GM21528 (cell line): ENCODE data around the gene ACAA2.
A peak's percentile ranks its signal among the peaks of the same experiment; 100 is the strongest.

Experiments
- ATAC-seq: cut with Tn5 transposase; IDR thresholded peaks from one replicate; pipeline ENCODE4 v1.9.1; 2021; ENCODE audit warnings: mild to moderate bottlenecking, moderate library complexity; ENCODE audit not compliant: unreplicated experiment, low FRiP score

ACAA2 gene

GRCh38 chr18:49813319-49814146, at the start of gene ACAA2:
Gene ACAA2 (minus strand): TSS chr18:49813533. CDS start chr18:49813484, 49 bp downstream.
- ATAC-seq, result peak; percentile 79

- ATAC-seq, result no peak
Measured at GRCh38 chr18:49862656-49863385, 49.5 kb upstream of the ACAA2 start.

GRCh38 chr18:49861659-49862058, 48.3 kb upstream of the ACAA2 start:
- no peak for ATAC-seq

- no peak for ATAC-seq
Measured at GRCh38 chr18:49859725-49860124, 46.4 kb upstream of the ACAA2 start.

- no peak for ATAC-seq
Measured at GRCh38 chr18:49859021-49859359, 45.7 kb upstream of the ACAA2 start.

GRCh38 chr18:49858309-49859020, 45.1 kb upstream of the ACAA2 start:
- no peak for ATAC-seq

- ATAC-seq, result no peak
Measured at GRCh38 chr18:49857708-49858107, 44.4 kb upstream of the ACAA2 start.

- no peak for ATAC-seq
Measured at GRCh38 chr18:49856496-49856895, 43.2 kb upstream of the ACAA2 start.

- ATAC-seq, result no peak
Measured at GRCh38 chr18:49855711-49856415, 42.5 kb upstream of the ACAA2 start.

- no peak for ATAC-seq
Measured at GRCh38 chr18:49854681-49855080, 41.3 kb upstream of the ACAA2 start.

- no peak for ATAC-seq
Measured at GRCh38 chr18:49853436-49853835, 40.1 kb upstream of the ACAA2 start.

- no peak for ATAC-seq
Measured at GRCh38 chr18:49853011-49853410, 39.7 kb upstream of the ACAA2 start.

GRCh38 chr18:49851624-49852023, 38.3 kb upstream of the ACAA2 start:
- ATAC-seq, result no peak

GRCh38 chr18:49850636-49851035, 37.3 kb upstream of the ACAA2 start:
- no peak for ATAC-seq

GRCh38 chr18:49849331-49850217, 36.2 kb upstream of the ACAA2 start:
- no peak for ATAC-seq

- no peak for ATAC-seq
Measured at GRCh38 chr18:49848115-49848514, 34.8 kb upstream of the ACAA2 start.

- no peak for ATAC-seq
Measured at GRCh38 chr18:49847524-49847923, 34.2 kb upstream of the ACAA2 start.

GRCh38 chr18:49846718-49847470, 33.6 kb upstream of the ACAA2 start:
- no peak for ATAC-seq

GRCh38 chr18:49846361-49846662, 33.0 kb upstream of the ACAA2 start:
- no peak for ATAC-seq
